Small intestine (tissue), 7 donors: Measurements from ENCODE around the gene BOC. TPM values are rescaled to one million over a fixed set of nuclear protein-coding genes. Genes with fewer than 3 reads are reported as not detected.
"Not testable (repeated sequence)": the region's sequence is repeated elsewhere in the genome, so short reads cannot be mapped to it uniquely, and the experiment has no call there.

ENCODE experiments used
- DNase-seq, 2 donors: peaks; one replicate each; pipeline versions ENCODE4 v3.0.0 to v3.0.0-alpha.2; 2013
- FAIRE-seq: peaks from 2 replicates; lab custom pipeline; 2012; peaks lifted over from hg19 to GRCh38; lab: Jason Lieb, UNC
- H3K27ac ChIP-seq, 3 donors: one replicate each; pipeline ENCODE4 v1.5.1; 2013; ENCODE audit warnings: low read length in 2 of 3, mild to moderate bottlenecking in 2 of 3, control low read depth in 1 of 3, inconsistent platforms in 1 of 3, low read depth in 1 of 3, moderate library complexity in 1 of 3
- H3K27me3 ChIP-seq, 3 donors: one replicate each; pipeline ENCODE4 v1.6.1; 2013; ENCODE audit warnings: low read length in 3 of 3, inconsistent platforms in 1 of 3; ENCODE audit not compliant: control insufficient read depth in 3 of 3, insufficient read depth in 3 of 3
- H3K36me3 ChIP-seq, 3 donors: one replicate each; pipeline ENCODE4 v1.6.1; 2013; ENCODE audit warnings: low read length in 3 of 3, inconsistent platforms in 1 of 3, low read depth in 1 of 3, mild to moderate bottlenecking in 1 of 3, moderate library complexity in 1 of 3; ENCODE audit not compliant: control insufficient read depth in 3 of 3, insufficient read depth in 2 of 3
- H3K4me1 ChIP-seq, 3 donors: one replicate each; pipeline ENCODE4 v1.6.1; 2013; ENCODE audit warnings: low read length in 2 of 3, inconsistent platforms in 1 of 3, low read depth in 1 of 3, mild to moderate bottlenecking in 1 of 3, moderate library complexity in 1 of 3; ENCODE audit not compliant: control insufficient read depth in 3 of 3, insufficient read depth in 2 of 3
- H3K4me3 ChIP-seq, 3 donors: one replicate each; pipeline ENCODE4 v1.5.1; 2013; ENCODE audit warnings: low read length in 3 of 3, control low read depth in 1 of 3, inconsistent platforms in 1 of 3, low read depth in 1 of 3, mild to moderate bottlenecking in 1 of 3, moderate library complexity in 1 of 3
- H3K9me3 ChIP-seq, 2 donors: one replicate each; pipeline ENCODE4 v1.6.1; 2013; ENCODE audit warnings: low read depth in 1 of 2, low read length in 1 of 2; ENCODE audit not compliant: control insufficient read depth in 2 of 2, insufficient read depth in 1 of 2
- WGBS, 3 donors: extraction: QIAGEN DNeasy Blood & Tissue Kit; methylation state at CpG; one replicate each; pipeline ENCODE4 v1.1.7; 2013; 5-methylcytosine and 5-hydroxymethylcytosine counted together
- polyA plus RNA-seq, 4 donors: library from polyadenylated mRNA; stranded (reverse) in 3 of 4; unstranded in 1 of 4; fragments of 200-250 nt in 3 of 4; fragments of 120-200 nt in 1 of 4; gene quantifications; one replicate each; pipeline versions ENCODE4 v1.2.1 to v1.2.3, GENCODE V29; 2013
- donor health status: healthy with polysubstance abuse.
- donor health status: control.
- donor health status: control.
- donor health status: Bipolar disorder and iron deficiency.
- donor health status: healthy.

The BOC gene
- polyA plus RNA-seq, 4 donors, result 0.22 to 4.6 (median 2.9) TPM

DNA sequence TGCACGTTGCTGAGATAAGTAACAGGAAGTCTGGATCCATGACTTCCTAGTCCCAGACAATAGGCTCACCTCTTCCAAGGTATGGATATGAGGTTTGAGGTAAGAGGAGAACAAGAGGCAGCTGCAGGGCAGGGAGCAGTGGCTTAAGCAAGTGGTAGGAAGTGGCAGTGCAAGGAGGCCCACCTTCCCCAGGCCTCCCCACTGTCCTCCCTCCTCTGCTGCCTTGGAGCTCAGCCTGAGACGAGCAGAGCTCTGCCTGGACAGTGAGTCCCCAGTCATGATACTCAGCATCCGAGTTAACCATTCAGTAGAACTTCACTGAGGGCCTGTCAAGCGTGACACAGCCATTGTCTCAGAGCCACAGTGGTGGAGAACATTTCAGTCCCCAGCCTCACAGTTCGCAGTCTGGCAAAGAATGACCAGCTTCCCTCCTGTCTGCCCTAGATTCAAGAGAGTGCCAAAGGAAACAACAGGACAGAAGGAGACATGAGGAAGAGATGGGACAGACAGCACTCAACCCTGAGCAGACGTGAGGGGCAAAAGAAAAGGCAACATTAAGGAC is 41.4 kb upstream of the BOC start:
- Histone ChIP-seq H3K36me3 (no peaks in the 10 kb centered on the region), H3K4me1 (peaks cover 0 to 19% (median 0%) of the 10 kb centered on the region in 3 donors), H3K9me3 (no peaks in the 10 kb centered on the region), H3K4me3 (no peak overlapping the region), H3K27me3 (no peaks in the 10 kb centered on the region), H3K27ac (no peak overlapping the region)
- WGBS, 3 donors, result 74 to 77% (median 76%) methylated on average over 6 of the region's 6 CpGs
- DNase-seq, result no peak
- FAIRE-seq, result no peak

DNA sequence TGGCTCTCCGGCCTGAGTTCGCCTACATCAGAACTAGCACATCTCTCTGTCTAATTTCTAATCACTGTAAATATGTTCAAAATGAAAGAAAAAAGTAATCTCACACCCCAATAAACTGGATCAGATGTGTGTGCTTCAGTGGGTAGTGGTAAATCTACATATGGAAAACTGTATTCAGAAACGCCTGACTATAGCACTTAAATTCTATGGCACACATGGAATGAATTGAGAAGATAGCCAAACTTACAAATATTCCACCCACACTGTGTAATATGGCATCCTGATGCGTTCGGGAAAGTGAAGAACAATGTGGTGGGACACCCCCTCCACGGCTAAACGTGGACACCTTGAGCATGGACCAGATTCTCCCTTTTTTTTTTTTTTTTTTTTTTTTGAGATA is 40.6 kb upstream of the BOC start:
- Histone ChIP-seq H3K4me1 (peaks cover 0 to 19% (median 0%) of the 10 kb centered on the region in 3 donors), H3K27me3 (no peaks in the 10 kb centered on the region), H3K27ac (no peak overlapping the region), H3K4me3 (no peak overlapping the region), H3K9me3 (no peaks in the 10 kb centered on the region), H3K36me3 (no peaks in the 10 kb centered on the region)
- FAIRE-seq (no peak), DNase-seq (no peak)
- WGBS, 3 donors, result 90 to 96% (median 92%) methylated on average over 7 of the region's 7 CpGs

DNA sequence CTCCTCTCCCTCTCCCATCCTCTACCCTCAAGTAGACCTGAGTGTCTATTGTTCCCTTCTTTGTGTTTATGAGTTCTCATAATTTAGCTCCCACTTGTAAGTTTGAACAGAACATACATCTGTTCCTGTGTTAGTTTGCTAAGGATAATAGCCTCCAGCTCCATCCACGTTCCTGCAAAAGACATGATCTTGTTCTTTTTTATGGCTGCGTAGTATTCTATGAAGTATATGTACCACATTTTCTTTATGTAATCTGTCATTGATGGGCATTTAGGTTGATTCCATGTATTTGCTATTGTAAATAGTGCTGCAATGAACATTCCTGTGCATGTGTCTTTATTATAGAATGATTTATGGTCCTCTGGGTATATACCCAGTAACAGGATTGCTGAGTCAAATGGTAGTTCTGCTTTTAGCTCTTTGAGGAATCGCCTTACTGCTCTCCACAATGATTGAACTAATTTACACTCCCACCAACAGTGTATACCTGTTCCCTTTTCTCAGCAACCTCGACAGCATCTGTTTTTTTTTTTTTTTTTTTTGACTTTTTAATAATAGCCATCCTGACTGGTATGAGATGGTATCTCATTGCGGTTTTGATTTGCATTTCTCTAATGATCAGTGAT is 39.6 kb upstream of the BOC start:
- H3K27ac ChIP-seq, H3K27me3 ChIP-seq, H3K36me3 ChIP-seq, H3K4me3 ChIP-seq, H3K9me3 ChIP-seq, FAIRE-seq, DNase-seq: not testable (repeated sequence)
- WGBS, 3 donors, result 75 to 81% (median 81%) methylated on average over 5 of the region's 5 CpGs
- peaks cover 0 to 13% (median 0%) of the 10 kb centered on the region in 3 donors for H3K4me1 ChIP-seq

DNA sequence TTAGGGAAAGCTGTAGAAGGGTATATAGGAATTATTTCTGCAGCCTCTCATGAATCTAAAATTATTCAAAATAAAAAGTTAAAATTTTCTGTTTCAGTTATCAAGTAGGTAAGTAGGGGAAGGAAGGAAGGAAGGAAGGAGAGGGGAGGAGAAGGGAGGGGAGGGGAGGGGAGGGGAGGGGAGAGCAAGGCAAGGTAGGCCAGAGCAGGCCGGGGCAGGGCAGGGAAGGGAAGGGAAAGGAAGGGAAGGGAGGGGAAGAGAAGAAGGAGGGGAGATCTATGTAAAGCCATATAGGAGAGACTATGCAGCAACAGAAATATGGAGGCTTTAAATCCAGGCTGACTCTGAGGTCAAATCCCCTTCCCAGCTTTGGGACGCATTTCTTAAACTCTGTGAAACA is 38.3 kb upstream of the BOC start:
- H3K36me3 ChIP-seq, result no peaks in the 10 kb centered on the region
- H3K4me1 ChIP-seq, result peaks cover 0 to 3% (median 0%) of the 10 kb centered on the region in 3 donors
- FAIRE-seq (no peak), DNase-seq (no peak)
- 65 to 88% (median 82%) methylated on average over 2 of the region's 2 CpGs for WGBS, 3 donors
- H3K9me3 ChIP-seq, result no peaks in the 10 kb centered on the region
- no peak overlapping the region for H3K4me3 ChIP-seq
- H3K27ac ChIP-seq, result no peak overlapping the region
- H3K27me3 ChIP-seq, result peaks cover 0 to 3% (median 0%) of the 10 kb centered on the region in 3 donors

DNA sequence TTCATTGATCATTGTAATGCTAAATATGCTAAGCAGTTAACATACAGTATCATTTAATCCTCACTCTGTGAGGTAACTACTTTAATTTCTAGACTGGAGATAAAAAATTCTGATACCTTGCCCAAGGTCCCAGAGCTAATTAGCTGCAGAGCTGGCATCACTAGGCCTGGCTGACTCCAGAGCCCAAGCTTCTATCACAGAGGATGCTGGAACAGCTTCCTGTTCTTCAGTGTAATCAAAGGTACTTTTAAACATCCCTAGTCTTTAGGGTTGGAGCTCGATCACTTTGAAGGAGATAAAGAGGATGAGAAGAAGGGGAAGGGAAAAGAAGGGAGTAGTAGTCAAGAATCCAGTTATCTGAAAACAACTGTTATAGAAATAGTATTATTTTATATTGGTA is 37.1 kb upstream of the BOC start:
- no peaks in the 10 kb centered on the region for H3K9me3 ChIP-seq
- H3K36me3 ChIP-seq, result no peaks in the 10 kb centered on the region
- FAIRE-seq (no peak), DNase-seq (no peak)
- H3K27ac ChIP-seq, result no peak overlapping the region
- no peak overlapping the region for H3K4me3 ChIP-seq
- no peaks in the 10 kb centered on the region for H3K4me1 ChIP-seq
- H3K27me3 ChIP-seq, result peaks cover 0 to 8% (median 0%) of the 10 kb centered on the region in 3 donors
- 69 to 78% (median 70%) methylated on average over 1 of the region's 1 CpG for WGBS, 3 donors

DNA sequence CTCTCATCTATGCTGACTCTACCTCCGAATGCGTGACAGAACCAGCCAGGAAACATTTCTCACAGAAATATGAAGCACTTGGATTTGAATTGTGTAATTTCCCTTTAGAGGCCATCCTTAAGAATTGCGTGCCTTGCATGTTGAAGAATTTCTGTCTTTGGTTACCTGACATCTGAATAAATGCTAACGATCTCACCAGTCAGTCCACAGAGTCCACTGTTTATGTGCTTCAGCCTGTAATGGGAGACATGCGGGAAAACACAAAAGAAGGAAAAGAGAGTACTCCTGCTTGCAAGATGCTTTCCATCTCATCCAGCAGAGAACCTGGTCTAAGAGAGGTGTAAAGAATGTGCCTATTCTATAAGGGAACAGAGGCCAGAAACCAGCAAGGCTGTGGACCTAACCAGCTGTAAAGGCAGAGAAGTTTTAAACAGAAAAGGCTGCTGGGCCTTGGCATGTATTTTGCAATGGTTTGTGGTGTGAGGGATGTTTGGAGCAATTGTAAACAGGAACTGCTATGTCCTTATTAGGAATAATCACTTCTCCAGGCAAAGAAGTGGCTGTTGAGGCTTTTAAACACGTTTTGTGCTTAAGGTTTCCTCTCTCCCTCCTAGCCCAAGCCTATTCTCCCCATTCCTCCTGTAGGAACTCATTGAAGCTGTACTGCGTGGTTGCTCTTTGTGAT is 36.4 kb upstream of the BOC start:
- Histone ChIP-seq H3K27me3 (peaks cover 0 to 9% (median 0%) of the 10 kb centered on the region in 3 donors), H3K36me3 (no peaks in the 10 kb centered on the region), H3K4me3 (no peak overlapping the region), H3K27ac (no peak overlapping the region), H3K4me1 (no peaks in the 10 kb centered on the region), H3K9me3 (no peaks in the 10 kb centered on the region)
- no peak for DNase-seq
- FAIRE-seq, result no peak
- 62 to 67% (median 65%) methylated on average over 7 of the region's 7 CpGs for WGBS, 3 donors

DNA sequence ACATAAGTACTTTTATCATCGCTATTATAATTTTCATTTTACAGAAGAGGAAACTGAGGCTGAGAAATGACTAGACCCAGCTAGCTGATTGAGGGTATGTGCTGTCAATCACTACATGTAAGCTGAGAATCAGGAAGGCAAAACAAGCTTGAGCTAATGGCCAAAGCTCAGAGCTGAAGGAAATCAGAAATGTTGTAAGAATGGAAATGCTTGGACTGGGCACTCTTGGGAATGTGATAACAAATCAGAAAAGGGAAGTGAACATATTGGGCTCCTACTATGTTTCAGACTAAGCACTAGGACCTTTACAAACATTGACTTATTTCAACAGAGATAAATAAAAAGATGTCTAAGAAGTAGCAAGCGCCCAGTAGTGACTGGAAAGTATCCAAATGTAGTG is 33.8 kb upstream of the BOC start:
- no peak for DNase-seq
- FAIRE-seq, result no peak

DNA sequence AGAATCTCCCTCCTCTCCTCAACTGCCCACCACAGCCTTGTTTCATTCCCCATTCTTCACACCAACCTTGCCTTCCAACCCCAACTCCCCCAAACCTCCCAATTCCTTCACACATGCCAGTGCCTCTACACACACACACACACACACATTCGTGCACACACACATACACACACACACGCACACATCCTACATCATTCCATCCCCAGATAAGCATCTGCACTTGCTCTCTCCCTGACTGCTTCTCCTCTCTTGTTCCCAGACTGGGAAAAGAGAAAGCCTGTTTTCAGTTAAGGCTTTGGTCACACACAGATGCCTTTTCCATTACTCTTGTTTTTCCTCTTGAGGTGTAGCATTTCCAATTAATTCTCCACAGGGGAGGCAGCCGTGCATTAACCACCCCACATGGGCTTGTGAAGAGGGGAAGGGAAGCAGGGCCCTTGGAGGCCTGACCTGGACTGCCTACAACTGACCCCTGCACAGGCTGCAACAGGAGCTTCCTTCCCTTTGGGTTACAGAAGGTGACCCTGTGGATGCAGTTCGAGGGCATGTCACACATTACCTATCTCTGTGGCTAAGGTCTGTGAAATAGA is 32.0 kb upstream of the BOC start:
- WGBS, 3 donors, result 70 to 83% (median 77%) methylated on average over 4 of the region's 4 CpGs
- H3K27me3 ChIP-seq, result peaks cover 0 to 11% (median 0%) of the 10 kb centered on the region in 3 donors
- peaks cover 0 to 3% of the 10 kb centered on the region in 2 donors for H3K9me3 ChIP-seq
- DNase-seq (no peak), FAIRE-seq (no peak)
- H3K27ac ChIP-seq, result no peak overlapping the region
- no peak overlapping the region for H3K4me3 ChIP-seq
- H3K4me1 ChIP-seq, result no peaks in the 10 kb centered on the region
- H3K36me3 ChIP-seq, result no peaks in the 10 kb centered on the region

More for the DNA sequence above, 33.8 kb upstream of the BOC start:
- H3K9me3 ChIP-seq, result peaks cover 0 to 3% of the 10 kb centered on the region in 2 donors
- WGBS, 3 donors, result 82 to 84% (median 83%) methylated on average over 2 of the region's 2 CpGs
- H3K4me1 ChIP-seq, result no peaks in the 10 kb centered on the region
- peaks cover 0 to 11% (median 0%) of the 10 kb centered on the region in 3 donors for H3K27me3 ChIP-seq
- H3K36me3 ChIP-seq, result no peaks in the 10 kb centered on the region
- H3K27ac ChIP-seq, result no peak overlapping the region
- H3K4me3 ChIP-seq, result no peak overlapping the region
